GM19372 (cell line): Measurements from ENCODE around the gene STAC3.

Experiments
- ATAC-seq: cut with Tn5 transposase; IDR thresholded peaks from one replicate; pipeline ENCODE4 v1.9.1; 2021; ENCODE audit warnings: mild to moderate bottlenecking, low read depth, moderate library complexity; ENCODE audit not compliant: unreplicated experiment

The STAC3 gene

DNA sequence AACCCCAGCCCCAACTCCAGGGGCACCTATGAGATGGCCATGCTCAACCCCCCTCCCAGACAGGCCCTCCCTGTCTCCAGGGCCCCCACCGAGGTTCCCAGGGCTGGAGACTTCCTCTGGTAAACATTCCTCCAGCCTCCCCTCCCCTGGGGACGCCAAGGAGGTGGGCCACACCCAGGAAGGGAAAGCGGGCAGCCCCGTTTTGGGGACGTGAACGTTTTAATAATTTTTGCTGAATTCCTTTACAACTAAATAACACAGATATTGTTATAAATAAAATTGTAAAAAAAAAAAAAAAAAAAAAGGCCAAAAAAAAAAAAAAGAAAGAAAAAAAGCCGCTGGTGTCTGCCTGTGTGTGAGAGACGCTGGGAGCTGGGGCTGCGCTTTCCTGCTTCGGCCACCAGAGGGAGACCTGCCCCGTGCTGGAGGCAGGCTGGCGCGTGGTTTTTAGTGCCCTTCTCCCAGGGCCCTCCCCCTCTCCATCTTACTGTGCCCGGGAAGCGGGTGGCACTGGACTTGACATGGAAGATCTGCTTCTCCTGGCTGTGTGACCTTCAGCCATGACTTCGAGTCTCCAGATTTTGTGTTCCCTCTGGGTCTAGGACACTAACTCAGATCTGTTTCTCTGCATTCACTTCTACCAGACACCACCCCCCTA is 37.8 kb downstream of the STAC3 start:
- ATAC-seq = no peak

- no peak for ATAC-seq
Observed at GRCh38 chr12:57212701-57213057, 38.3 kb downstream of the STAC3 start.

- ATAC-seq = no peak
Observed at GRCh38 chr12:57211791-57212700, 38.9 kb downstream of the STAC3 start.

- ATAC-seq = no peak
Observed at GRCh38 chr12:57210926-57211692, 39.9 kb downstream of the STAC3 start.

GRCh38 chr12:57210461-57210860 is 40.5 kb downstream of the STAC3 start:
- ATAC-seq = no peak

DNA sequence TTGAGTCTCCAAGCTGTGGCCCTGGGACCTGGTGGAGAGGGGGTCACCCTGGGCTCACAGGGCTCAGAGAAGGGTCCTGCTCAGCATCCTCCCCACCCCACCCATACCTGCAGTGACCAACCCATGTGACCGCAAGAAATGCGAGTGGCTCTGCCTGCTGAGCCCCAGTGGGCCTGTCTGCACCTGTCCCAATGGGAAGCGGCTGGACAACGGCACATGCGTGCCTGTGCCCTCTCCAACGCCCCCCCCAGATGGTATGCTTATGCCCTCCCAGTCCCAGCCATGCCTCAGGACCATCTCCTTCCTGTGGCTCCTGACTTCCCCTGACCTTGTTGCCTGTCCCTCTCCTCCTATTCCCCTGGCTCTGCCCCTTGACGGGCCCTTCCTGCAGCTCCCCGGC is 41.1 kb downstream of the STAC3 start:
- ATAC-seq = no peak

- no peak for ATAC-seq
Observed at GRCh38 chr12:57208631-57209282, 42.2 kb downstream of the STAC3 start.

GRCh38 chr12:57207731-57208630 is 43.0 kb downstream of the STAC3 start:
- no peak for ATAC-seq

- no peak for ATAC-seq
Observed at GRCh38 chr12:57205931-57206330, 45.1 kb downstream of the STAC3 start.

- ATAC-seq = no peak
Observed at GRCh38 chr12:57205186-57205585, 45.8 kb downstream of the STAC3 start.

DNA sequence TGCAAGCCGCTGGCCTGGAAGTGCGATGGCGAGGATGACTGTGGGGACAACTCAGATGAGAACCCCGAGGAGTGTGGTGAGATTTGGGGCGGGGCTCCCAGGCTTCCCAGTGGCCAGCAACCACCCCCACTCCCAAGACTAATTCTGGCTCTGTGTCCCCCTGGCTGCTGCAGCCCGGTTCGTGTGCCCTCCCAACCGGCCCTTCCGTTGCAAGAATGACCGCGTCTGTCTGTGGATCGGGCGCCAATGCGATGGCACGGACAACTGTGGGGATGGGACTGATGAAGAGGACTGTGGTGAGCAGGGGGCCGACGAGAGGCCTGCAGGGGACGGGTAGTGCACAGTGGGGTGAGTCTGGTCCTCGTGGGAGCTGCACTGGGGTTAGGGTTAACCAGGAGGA is 46.5 kb downstream of the STAC3 start:
- no peak for ATAC-seq

DNA sequence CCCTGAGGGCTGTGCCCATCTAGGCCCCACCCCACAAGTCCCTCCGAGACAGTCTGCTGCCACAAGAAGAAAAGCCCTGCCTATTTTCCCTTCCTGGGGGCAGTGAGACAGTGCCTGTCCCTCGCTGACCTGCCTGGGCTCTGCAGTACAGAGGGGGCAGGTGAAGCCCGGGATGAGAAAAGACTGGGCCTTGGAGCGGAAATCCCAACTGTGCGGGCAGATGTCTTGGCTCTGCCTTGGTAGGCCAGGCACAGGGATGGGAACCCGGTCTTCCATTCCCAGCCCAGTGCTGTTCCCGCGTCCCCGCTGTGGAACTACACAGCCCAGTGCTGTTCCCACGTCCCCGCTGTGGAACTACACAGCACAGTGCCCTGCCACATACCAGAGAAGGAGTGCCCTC is 47.2 kb downstream of the STAC3 start:
- ATAC-seq = no peak

DNA sequence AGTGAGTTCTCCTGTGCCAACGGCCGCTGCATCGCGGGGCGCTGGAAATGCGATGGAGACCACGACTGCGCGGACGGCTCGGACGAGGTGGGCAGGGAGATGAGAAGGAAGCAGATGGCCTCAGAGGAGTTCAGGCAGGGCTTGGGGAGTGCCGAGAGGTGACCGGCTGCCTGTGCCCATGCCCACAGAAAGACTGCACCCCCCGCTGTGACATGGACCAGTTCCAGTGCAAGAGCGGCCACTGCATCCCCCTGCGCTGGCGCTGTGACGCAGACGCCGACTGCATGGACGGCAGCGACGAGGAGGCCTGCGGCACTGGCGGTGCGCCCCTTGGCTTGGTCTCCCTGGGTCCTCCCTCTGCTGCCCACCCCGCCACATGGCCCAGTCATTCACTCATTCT is 47.8 kb downstream of the STAC3 start:
- ATAC-seq = no peak

DNA sequence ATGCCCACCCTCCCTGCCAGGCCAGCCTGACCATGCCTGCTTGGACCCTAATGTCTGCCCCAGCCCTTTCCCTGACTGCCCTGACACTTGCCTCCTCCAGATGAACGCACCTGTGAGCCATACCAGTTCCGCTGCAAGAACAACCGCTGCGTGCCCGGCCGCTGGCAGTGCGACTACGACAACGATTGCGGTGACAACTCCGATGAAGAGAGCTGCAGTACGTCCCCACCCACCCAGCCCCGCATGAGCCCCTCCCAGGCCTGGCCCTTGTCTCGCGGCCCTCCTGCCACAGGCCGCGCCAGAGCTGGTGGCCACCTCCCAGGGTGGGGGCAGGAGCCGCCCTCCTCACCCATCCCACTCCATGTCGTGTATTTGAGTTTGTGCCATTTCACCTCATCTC is 48.7 kb downstream of the STAC3 start:
- no peak for ATAC-seq

- no peak for ATAC-seq
Observed at GRCh38 chr12:57201631-57202030, 49.4 kb downstream of the STAC3 start.

DNA sequence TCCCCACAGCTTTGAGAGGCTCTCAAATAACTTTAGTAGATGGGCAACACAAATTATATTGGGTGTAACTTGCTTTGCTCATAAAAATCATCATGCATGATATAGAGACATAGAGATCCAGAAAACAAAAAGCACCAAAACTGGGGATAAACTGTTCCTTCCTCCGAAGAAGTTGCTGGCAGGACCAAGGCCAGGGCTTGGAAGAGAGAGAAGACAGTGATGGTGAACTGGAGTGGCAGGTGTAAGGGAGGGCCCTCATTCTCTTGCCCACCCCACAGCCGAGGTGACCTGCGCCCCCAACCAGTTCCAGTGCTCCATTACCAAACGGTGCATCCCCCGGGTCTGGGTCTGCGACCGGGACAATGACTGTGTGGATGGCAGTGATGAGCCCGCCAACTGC is 49.8 kb downstream of the STAC3 start:
- ATAC-seq = no peak

DNA sequence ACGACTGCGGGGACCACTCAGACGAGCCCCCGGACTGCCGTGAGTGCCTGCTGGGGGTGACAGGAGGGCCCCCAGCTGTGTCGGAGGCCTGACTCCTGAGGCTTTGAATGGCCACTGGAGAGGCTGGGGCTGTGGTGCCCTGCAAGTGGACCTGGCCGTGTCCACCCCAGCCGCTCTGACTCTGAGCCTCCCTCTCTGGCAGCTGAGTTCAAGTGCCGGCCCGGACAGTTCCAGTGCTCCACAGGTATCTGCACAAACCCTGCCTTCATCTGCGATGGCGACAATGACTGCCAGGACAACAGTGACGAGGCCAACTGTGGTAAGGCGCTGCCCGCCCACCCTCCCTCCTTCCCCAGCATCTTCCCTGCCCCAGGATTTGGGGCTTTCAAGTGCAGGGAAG is 50.5 kb downstream of the STAC3 start:
- no peak for ATAC-seq

DNA sequence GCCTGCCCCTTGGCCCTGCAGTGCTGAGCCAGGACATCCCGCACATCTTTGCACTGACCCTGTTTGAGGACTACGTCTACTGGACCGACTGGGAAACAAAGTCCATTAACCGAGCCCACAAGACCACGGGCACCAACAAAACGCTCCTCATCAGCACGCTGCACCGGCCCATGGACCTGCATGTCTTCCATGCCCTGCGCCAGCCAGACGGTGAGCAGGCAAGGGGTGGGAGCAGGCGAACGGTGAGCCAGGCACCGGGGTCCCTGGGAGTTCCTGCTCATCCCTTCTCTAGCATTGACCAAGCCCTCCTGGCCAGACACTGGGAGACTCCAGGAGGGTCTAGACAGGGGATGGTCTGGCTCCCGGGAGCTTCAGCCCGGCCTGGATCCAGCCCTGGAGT is 51.8 kb downstream of the STAC3 start:
- ATAC-seq = no peak

GRCh38 chr12:57198329-57198728 is 52.7 kb downstream of the STAC3 start:
- no peak for ATAC-seq

GRCh38 chr12:57196956-57197355 is 54.0 kb downstream of the STAC3 start:
- no peak for ATAC-seq
